HG03196 (cell line): ENCODE measurements around the gene ZGLP1.
"Not testable (repeated sequence)": the region's sequence is repeated elsewhere in the genome, so short reads cannot be mapped to it uniquely, and the experiment has no call there.

ENCODE experiments used
- ATAC-seq: cut with Tn5 transposase; IDR thresholded peaks from one replicate; pipeline ENCODE4 v1.9.1; 2021; ENCODE audit not compliant: unreplicated experiment

The ZGLP1 gene

GRCh38 chr19:10309423-10309822 lies at the start of gene ZGLP1:
ZGLP1 (minus strand) TSS chr19:10309815.
- ATAC-seq: no peak

GRCh38 chr19:10356431-10356830 lies 46.8 kb upstream of the ZGLP1 start:
- no peak for ATAC-seq

- no peak for ATAC-seq
Measured at GRCh38 chr19:10353793-10354391, 44.3 kb upstream of the ZGLP1 start.

- no peak for ATAC-seq
Measured at GRCh38 chr19:10352764-10353671, 43.4 kb upstream of the ZGLP1 start.

GRCh38 chr19:10346509-10346908 lies 36.9 kb upstream of the ZGLP1 start:
- ATAC-seq: no peak

GRCh38 chr19:10344780-10345179 lies 35.2 kb upstream of the ZGLP1 start:
- ATAC-seq: no peak

GRCh38 chr19:10343495-10343894 lies 33.9 kb upstream of the ZGLP1 start:
- no peak for ATAC-seq

GRCh38 chr19:10339977-10340376 lies 30.4 kb upstream of the ZGLP1 start:
- no peak for ATAC-seq

GRCh38 chr19:10339380-10339960 lies 29.9 kb upstream of the ZGLP1 start, which contains the start of gene ICAM3:
ICAM3 (minus strand) TSS chr19:10339624; CDS start chr19:10339614, 10 bp downstream.
- ATAC-seq: peak; percentile 79

GRCh38 chr19:10338940-10339339 lies 29.3 kb upstream of the ZGLP1 start:
- ATAC-seq: no peak

- not testable (repeated sequence) for ATAC-seq
Measured at GRCh38 chr19:10336725-10337124, 27.1 kb upstream of the ZGLP1 start.

GRCh38 chr19:10335352-10335985 lies 25.9 kb upstream of the ZGLP1 start:
- no peak for ATAC-seq

GRCh38 chr19:10334588-10335351 lies 25.2 kb upstream of the ZGLP1 start:
- ATAC-seq: no peak

- no peak for ATAC-seq
Measured at GRCh38 chr19:10333758-10334587, 24.4 kb upstream of the ZGLP1 start.

GRCh38 chr19:10332965-10333757 lies 23.5 kb upstream of the ZGLP1 start, which contains the start of gene RAVER1:
RAVER1 (minus strand) TSS chr19:10333529; CDS start chr19:10333507, 22 bp downstream.
- peak; percentile 83 for ATAC-seq

GRCh38 chr19:10332158-10332964 lies 22.7 kb upstream of the ZGLP1 start:
- ATAC-seq: no peak

- no peak for ATAC-seq
Measured at GRCh38 chr19:10329555-10329954, 19.9 kb upstream of the ZGLP1 start.
